ENCODE results near the gene SCMH1.

- TF ChIP-seq, protein P1, sequence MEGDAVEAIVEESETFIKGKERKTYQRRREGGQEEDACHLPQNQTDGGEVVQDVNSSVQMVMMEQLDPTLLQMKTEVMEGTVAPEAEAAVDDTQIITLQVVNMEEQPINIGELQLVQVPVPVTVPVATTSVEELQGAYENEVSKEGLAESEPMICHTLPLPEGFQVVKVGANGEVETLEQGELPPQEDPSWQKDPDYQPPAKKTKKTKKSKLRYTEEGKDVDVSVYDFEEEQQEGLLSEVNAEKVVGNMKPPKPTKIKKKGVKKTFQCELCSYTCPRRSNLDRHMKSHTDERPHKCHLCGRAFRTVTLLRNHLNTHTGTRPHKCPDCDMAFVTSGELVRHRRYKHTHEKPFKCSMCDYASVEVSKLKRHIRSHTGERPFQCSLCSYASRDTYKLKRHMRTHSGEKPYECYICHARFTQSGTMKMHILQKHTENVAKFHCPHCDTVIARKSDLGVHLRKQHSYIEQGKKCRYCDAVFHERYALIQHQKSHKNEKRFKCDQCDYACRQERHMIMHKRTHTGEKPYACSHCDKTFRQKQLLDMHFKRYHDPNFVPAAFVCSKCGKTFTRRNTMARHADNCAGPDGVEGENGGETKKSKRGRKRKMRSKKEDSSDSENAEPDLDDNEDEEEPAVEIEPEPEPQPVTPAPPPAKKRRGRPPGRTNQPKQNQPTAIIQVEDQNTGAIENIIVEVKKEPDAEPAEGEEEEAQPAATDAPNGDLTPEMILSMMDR (IDR thresholded peaks at IDR 0.05; ENCODE audit: insufficient read depth, low read depth, low read length) = no peak
- TF ChIP-seq EZH2 (IDR thresholded peaks at IDR 0.05; ENCODE audit: insufficient read depth, low read length) = no peak
Measured at GRCh38 chr1:41167667-41168066, 74.4 kb downstream of the SCMH1 start.
